Measurements from ENCODE around the gene GLP1R. TPM values are rescaled to one million over a fixed set of nuclear protein-coding genes. Genes with fewer than 3 reads are reported as not detected.

GLP1R gene
- total RNA-seq, 2 donors from 2014 or later: 5.7 to 6.9 TPM

DNA sequence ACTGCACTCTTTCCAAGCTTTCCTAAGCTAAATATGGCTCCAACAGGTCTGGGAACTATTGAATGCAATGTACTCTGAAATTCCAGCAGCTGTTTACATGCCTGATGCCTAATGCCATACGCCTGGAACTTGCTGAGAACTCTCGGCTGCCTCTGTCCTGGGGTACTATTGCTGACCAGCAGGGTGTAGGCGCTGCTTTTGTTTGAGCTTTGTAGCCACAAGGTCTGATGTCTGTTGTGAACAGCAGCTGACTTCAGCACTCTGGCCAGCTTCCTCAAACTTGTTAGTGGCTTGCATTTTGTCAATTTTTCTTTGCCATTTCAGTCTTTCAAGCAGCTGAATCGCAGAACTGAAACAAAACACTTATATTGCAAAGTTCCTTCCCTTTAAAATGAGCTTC lies 39.8 kb downstream of the GLP1R start:
- intact Hi-C loops (cut with DNase I): no loop called here
- H3K4me1 ChIP-seq: peaks cover 4% of the 10 kb centered on the region
- DNase-seq: peak; percentile 24 to 57 (median 42)

DNA sequence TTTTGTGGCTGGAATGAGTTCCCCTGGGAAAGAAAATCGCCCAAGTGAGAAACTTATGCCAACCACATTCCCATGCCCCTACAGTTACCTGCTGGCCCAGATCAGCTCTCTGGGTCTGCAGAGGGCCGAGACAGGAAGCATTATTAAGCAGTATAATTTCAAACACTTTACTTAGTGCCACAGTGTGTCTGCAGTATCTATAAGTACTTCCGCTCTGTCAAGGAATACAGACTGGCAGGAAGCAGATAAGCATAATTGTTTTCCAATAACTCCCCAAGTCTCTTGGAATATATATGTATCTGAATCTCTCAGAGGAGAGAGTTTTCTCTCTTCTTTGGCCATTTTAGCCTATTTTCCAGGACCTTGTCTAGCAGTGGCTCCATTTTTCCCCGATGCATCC lies 41.5 kb downstream of the GLP1R start:
- Histone ChIP-seq H3K27me3 (no peaks in the 10 kb centered on the region), H3K9me3 (no peaks in the 10 kb centered on the region), H3K4me1 (peaks cover 4% of the 10 kb centered on the region), H3K27ac (no peak overlapping the region), H3K4me3 (no peak overlapping the region), H3K36me3 (replicated peaks in 1 of 2; ENCODE audit: insufficient read depth in 1 of 2, low read depth in 2 of 2) (no peaks in the 10 kb centered on the region)
- intact Hi-C loops (cut with DNase I): no loop called here
- ATAC-seq (no peak), DNase-seq (no peak)
- no peak for TF ChIP-seq POLR2A (IDR thresholded peaks at IDR 0.05)
- TF ChIP-seq, protein P1, sequence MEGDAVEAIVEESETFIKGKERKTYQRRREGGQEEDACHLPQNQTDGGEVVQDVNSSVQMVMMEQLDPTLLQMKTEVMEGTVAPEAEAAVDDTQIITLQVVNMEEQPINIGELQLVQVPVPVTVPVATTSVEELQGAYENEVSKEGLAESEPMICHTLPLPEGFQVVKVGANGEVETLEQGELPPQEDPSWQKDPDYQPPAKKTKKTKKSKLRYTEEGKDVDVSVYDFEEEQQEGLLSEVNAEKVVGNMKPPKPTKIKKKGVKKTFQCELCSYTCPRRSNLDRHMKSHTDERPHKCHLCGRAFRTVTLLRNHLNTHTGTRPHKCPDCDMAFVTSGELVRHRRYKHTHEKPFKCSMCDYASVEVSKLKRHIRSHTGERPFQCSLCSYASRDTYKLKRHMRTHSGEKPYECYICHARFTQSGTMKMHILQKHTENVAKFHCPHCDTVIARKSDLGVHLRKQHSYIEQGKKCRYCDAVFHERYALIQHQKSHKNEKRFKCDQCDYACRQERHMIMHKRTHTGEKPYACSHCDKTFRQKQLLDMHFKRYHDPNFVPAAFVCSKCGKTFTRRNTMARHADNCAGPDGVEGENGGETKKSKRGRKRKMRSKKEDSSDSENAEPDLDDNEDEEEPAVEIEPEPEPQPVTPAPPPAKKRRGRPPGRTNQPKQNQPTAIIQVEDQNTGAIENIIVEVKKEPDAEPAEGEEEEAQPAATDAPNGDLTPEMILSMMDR (IDR thresholded peaks at IDR 0.05): no peak
- WGBS, 2 donors: 72 to 82% methylated on average over 4 of the region's 4 CpGs

More for the DNA sequence above, 39.8 kb downstream of the GLP1R start:
- no peaks in the 10 kb centered on the region for H3K36me3 ChIP-seq (replicated peaks in 1 of 2; ENCODE audit: insufficient read depth in 1 of 2, low read depth in 2 of 2)
- no peaks in the 10 kb centered on the region for H3K9me3 ChIP-seq
- H3K27me3 ChIP-seq: no peaks in the 10 kb centered on the region
- peak; percentile 55 for ATAC-seq
- TF ChIP-seq, protein P1 (IDR thresholded peaks at IDR 0.05): peak in 5 of 7 experiments; percentile 12 to 45 (median 35)
- no peak for TF ChIP-seq POLR2A (IDR thresholded peaks at IDR 0.05)
- WGBS, 2 donors: 36 to 37% methylated on average over 4 of the region's 4 CpGs
- no peak overlapping the region for H3K27ac ChIP-seq
- H3K4me3 ChIP-seq: no peak overlapping the region

DNA sequence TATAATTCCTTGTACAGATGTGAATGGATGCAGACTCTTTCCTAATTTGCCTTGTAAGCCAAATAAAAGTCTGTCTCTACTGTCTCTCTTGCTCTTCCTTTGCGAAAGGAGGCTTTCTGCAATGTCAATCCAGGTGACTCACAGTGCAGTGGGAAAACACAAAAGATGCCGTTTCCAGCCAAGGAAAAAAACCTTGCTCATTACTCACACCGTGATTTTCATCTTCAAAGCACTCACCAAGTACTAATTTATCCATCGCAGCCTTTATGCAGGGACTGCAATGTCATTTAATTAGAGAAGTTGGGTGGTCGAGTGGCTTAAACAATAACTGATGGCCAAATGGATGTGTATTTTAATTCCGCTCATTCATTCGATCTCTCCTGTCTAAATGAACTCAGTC lies 42.6 kb downstream of the GLP1R start:
- DNase-seq (no peak), ATAC-seq (no peak)
- no peaks in the 10 kb centered on the region for H3K9me3 ChIP-seq
- H3K4me1 ChIP-seq: peaks cover 4% of the 10 kb centered on the region
- TF ChIP-seq POLR2A (IDR thresholded peaks at IDR 0.05): no peak
- TF ChIP-seq, protein P1 (IDR thresholded peaks at IDR 0.05): no peak
- no peaks in the 10 kb centered on the region for H3K27me3 ChIP-seq
- intact Hi-C loops (cut with DNase I): no loop called here
- H3K4me3 ChIP-seq: no peak overlapping the region
- H3K27ac ChIP-seq: no peak overlapping the region
- WGBS, 2 donors: 79 to 84% methylated on average over 7 of the region's 7 CpGs
- no peaks in the 10 kb centered on the region for H3K36me3 ChIP-seq (replicated peaks in 1 of 2; ENCODE audit: insufficient read depth in 1 of 2, low read depth in 2 of 2)

DNA sequence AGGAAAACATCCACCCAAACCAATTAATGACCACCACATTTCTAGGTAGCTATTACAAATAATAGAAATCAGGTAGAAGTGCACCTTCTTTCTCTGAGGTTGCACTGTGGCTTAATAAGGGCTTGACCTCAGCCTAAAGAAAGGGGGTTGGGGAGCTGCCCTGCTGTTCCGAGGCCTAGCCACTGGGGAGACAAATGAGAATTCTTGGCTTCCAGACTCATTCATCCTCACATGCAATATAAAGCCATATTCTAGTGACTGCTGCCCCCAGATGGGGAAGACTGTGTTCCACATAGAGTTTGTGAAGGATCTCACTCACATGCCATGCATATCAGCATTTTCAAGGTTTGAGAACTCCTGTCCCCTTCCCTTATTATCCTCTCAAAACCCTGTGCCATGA lies 43.5 kb downstream of the GLP1R start:
- Histone ChIP-seq H3K27ac (no peak overlapping the region), H3K27me3 (no peaks in the 10 kb centered on the region), H3K9me3 (no peaks in the 10 kb centered on the region), H3K4me3 (no peak overlapping the region), H3K4me1 (peaks cover 4% of the 10 kb centered on the region), H3K36me3 (replicated peaks in 1 of 2; ENCODE audit: insufficient read depth in 1 of 2, low read depth in 2 of 2) (no peaks in the 10 kb centered on the region)
- ATAC-seq (peak; percentile 33), DNase-seq (peak in 2 of 4 donors; percentile 24 to 41)
- intact Hi-C loops (cut with DNase I): no loop called here
- TF ChIP-seq, protein P1 (IDR thresholded peaks at IDR 0.05): peak in 4 of 7 experiments; percentile 43 to 61 (median 44)
- no peak for TF ChIP-seq POLR2A (IDR thresholded peaks at IDR 0.05)
- WGBS, 2 donors: 45 to 50% methylated on average over 1 of the region's 1 CpG

DNA sequence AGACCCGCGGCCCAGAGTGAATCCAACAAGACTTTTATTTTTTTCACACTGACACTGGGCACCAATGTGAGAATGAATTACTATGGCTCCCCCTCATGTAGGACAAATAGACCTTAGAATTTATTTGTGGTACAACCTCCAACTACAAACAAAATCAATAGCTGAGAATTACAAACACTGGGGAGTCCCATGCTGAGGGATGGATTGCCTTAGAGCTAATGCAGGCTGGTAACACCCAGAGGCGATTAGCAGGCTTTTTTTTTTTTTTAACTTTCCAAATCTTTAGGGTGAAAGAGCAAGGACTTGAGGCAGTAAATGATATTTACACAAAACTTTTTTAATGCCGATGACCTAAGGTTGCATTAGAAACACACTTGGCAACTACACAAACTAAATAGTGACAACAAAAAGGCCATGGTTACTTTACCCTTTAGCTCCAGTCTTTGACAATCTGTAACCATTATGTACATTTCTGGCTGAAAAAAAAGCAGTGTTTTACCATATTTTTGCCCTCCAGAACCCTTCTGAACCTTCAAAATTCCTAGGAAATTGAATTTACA lies 44.6 kb downstream of the GLP1R start:
- DNase-seq (no peak), ATAC-seq (no peak)
- intact Hi-C loops (cut with DNase I): no loop called here
- 58 to 63% methylated on average over 4 of the region's 4 CpGs for WGBS, 2 donors
- H3K27me3 ChIP-seq: no peaks in the 10 kb centered on the region
- H3K36me3 ChIP-seq (replicated peaks in 1 of 2; ENCODE audit: insufficient read depth in 1 of 2, low read depth in 2 of 2): no peaks in the 10 kb centered on the region
- peaks cover 4% of the 10 kb centered on the region for H3K4me1 ChIP-seq
- H3K4me3 ChIP-seq: no peak overlapping the region
- TF ChIP-seq POLR2A (IDR thresholded peaks at IDR 0.05): no peak
- TF ChIP-seq, protein P1 (IDR thresholded peaks at IDR 0.05): no peak
- H3K27ac ChIP-seq: no peak overlapping the region
- no peaks in the 10 kb centered on the region for H3K9me3 ChIP-seq
